Endothelial cell of umbilical vein (primary cell): ENCODE data around the gene EAPP.
"Not testable (repeated sequence)": the region's sequence is repeated elsewhere in the genome, so short reads cannot be mapped to it uniquely, and the experiment has no call there.

Experiments
- CTCF ChIP-seq, 2 donors: IDR thresholded peaks; 1 replicate in 1 of 2; 2 replicates in 1 of 2; pipeline ENCODE4 v1.5.1; 2011; ENCODE audit warnings: low read length in 2 of 2, mild to moderate bottlenecking in 2 of 2, moderate library complexity in 2 of 2, control low read depth in 1 of 2, inconsistent platforms in 1 of 2, low read depth in 1 of 2; ENCODE audit not compliant: insufficient read depth in 1 of 2; ENCODE audit errors: extremely low read depth in 1 of 2
- EZH2 ChIP-seq: IDR thresholded peaks from 2 replicates; pipeline ENCODE4 v1.6.1; 2012; ENCODE audit warnings: borderline replicate concordance, low read depth, mild to moderate bottlenecking, moderate library complexity, low read length, inconsistent platforms; ENCODE audit not compliant: severe bottlenecking
- FOS ChIP-seq: IDR thresholded peaks from 2 replicates; pipeline ENCODE4 v1.6.1; 2011; ENCODE audit warnings: mild to moderate bottlenecking, low read length, moderate library complexity, borderline replicate concordance; ENCODE audit not compliant: insufficient read depth
- GATA2 ChIP-seq: IDR thresholded peaks from 2 replicates; pipeline ENCODE4 v1.7.0; 2011; ENCODE audit warnings: low read depth, mild to moderate bottlenecking, moderate library complexity, mixed read lengths, low read length; ENCODE audit not compliant: insufficient read length, insufficient read depth
- JUN ChIP-seq: IDR thresholded peaks from 2 replicates; pipeline ENCODE4 v1.6.1; 2011; ENCODE audit warnings: borderline replicate concordance, low read depth; ENCODE audit not compliant: insufficient read length, insufficient read depth
- MYC ChIP-seq: IDR thresholded peaks from one replicate; pipeline ENCODE4 v1.6.1; 2011; ENCODE audit warnings: mild to moderate bottlenecking, low read depth, low read length
- POLR2A ChIP-seq: IDR thresholded peaks from 2 replicates; pipeline ENCODE4 v1.6.1; 2012; ENCODE audit warnings: low read depth, mild to moderate bottlenecking, control low read depth, low read length
- POLR2AphosphoS5 ChIP-seq: IDR thresholded peaks from 2 replicates; pipeline ENCODE4 v1.6.1; 2012; ENCODE audit warnings: low read depth, mild to moderate bottlenecking, control low read depth, low read length, moderate library complexity; ENCODE audit not compliant: insufficient read depth

- TF ChIP-seq CTCF (IDR thresholded peaks at IDR 0.05; ENCODE audit: extremely low read depth in 1 of 2, insufficient read depth in 1 of 2, low read depth in 1 of 2, low read length in 2 of 2); POLR2AphosphoS5; EZH2; FOS; GATA2; POLR2A; MYC; JUN: not testable (repeated sequence)
Observed at GRCh38 chr14:34556498-34556829, 17.0 kb upstream of the EAPP start.
